ENCODE data around the gene LRRC30. TPM values are rescaled to one million over a fixed set of nuclear protein-coding genes. Genes with fewer than 3 reads are reported as not detected.

The LRRC30 gene
- total and polyA plus RNA-seq, 2 of the 4 experiments (the other 2 are of a cell fraction), result not detected

DNA sequence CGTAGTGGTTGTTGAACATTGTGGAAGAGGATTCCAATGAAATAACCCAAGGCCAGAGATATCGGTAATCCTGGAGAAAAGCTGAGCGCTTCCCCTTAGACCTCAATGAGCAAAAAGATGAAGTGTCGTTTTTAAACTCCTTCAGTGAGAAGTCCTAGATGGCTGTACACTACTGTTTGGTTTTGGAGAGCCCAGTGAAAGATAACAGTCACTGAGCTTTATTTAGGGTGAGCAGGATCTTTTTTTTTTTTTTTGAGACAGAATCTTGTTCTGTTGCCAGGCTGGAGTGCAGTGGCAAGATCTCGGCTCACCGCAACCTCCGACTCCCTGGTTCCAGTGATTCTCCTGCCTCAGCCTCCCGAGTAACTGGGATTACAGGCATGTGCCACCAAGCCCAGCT, 24.2 kb downstream of the LRRC30 start:
- Histone ChIP-seq H3K36me3 (ENCODE audit: control insufficient read depth, insufficient read depth, low read length) (no peaks in the 10 kb centered on the region), H3K4me1 (ENCODE audit: control insufficient read depth, insufficient read depth, low read length) (no peaks in the 10 kb centered on the region), H3K18ac (ENCODE audit: low read depth, low read length) (no peak overlapping the region), H3K79me1 (ENCODE audit: low read depth in 1 of 2, low read length in 2 of 2) (no peaks in the 10 kb centered on the region), H3K27me3 (ENCODE audit: control insufficient read depth, insufficient read depth, low read length) (peaks cover 2% of the 10 kb centered on the region; the same call in 1 of the 2 replicates), H4K20me1 (ENCODE audit: insufficient read depth, low read length) (no peaks in the 10 kb centered on the region), H4K8ac (ENCODE audit: low read depth in 2 of 2, low read length in 2 of 2) (no peak overlapping the region), H2BK120ac (ENCODE audit: low read depth, low read length) (no peak overlapping the region), H3K14ac (replicated peaks; ENCODE audit: low read depth, low read length) (no peak overlapping the region), H4K91ac (ENCODE audit: insufficient read depth, low read depth, low read length) (no peak overlapping the region), H3K4me3 (ENCODE audit: insufficient read depth, low read depth, low read length) (no peak overlapping the region), H2BK20ac (ENCODE audit: low read depth, low read length) (no peak overlapping the region), H4K5ac (ENCODE audit: low read depth, low read length) (no peak overlapping the region), H3K23ac (ENCODE audit: low read depth, low read length) (no peak overlapping the region), H2AK5ac (ENCODE audit: low read depth, low read length) (no peak overlapping the region), H2AK9ac (replicated peaks; ENCODE audit: low read depth, low read length, poor library complexity) (no peak overlapping the region), H3K56ac (ENCODE audit: extremely low read depth, insufficient read depth, low read length) (no peak overlapping the region), H3K9me1 (ENCODE audit: insufficient read depth, low read length) (no peaks in the 10 kb centered on the region), H2BK5ac (ENCODE audit: low read depth, low read length, poor library complexity, severe bottlenecking) (no peak overlapping the region), H3K4me2 (ENCODE audit: low read depth, low read length) (no peak overlapping the region), H3K27ac (ENCODE audit: insufficient read depth, low read length) (no peak overlapping the region), H3K9me3 (ENCODE audit: control insufficient read depth, insufficient read depth, low read length) (no peaks in the 10 kb centered on the region), H2AFZ (replicated peaks; ENCODE audit: low read length, poor library complexity) (no peak overlapping the region), H3K4ac (ENCODE audit: low read depth, low read length) (no peak overlapping the region), H2BK15ac (ENCODE audit: low read depth, low read length) (no peak overlapping the region), H3K9ac (ENCODE audit: low read depth, low read length) (no peak overlapping the region)
- WGBS, 2 experiments (ENCODE audit: extremely low coverage in 2 of 2, insufficient read length in 1 of 2), result no CpG with 5 or more reads among the region's 8 CpGs
- TF ChIP-seq, protein P1, sequence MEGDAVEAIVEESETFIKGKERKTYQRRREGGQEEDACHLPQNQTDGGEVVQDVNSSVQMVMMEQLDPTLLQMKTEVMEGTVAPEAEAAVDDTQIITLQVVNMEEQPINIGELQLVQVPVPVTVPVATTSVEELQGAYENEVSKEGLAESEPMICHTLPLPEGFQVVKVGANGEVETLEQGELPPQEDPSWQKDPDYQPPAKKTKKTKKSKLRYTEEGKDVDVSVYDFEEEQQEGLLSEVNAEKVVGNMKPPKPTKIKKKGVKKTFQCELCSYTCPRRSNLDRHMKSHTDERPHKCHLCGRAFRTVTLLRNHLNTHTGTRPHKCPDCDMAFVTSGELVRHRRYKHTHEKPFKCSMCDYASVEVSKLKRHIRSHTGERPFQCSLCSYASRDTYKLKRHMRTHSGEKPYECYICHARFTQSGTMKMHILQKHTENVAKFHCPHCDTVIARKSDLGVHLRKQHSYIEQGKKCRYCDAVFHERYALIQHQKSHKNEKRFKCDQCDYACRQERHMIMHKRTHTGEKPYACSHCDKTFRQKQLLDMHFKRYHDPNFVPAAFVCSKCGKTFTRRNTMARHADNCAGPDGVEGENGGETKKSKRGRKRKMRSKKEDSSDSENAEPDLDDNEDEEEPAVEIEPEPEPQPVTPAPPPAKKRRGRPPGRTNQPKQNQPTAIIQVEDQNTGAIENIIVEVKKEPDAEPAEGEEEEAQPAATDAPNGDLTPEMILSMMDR (conservative IDR thresholded peaks at IDR 0.05; ENCODE audit: low read depth, low read length), result no peak
- no peak for TF ChIP-seq CHD1 (IDR thresholded peaks at IDR 0.05; ENCODE audit: low read depth, low read length)
- TF ChIP-seq, protein P2, sequence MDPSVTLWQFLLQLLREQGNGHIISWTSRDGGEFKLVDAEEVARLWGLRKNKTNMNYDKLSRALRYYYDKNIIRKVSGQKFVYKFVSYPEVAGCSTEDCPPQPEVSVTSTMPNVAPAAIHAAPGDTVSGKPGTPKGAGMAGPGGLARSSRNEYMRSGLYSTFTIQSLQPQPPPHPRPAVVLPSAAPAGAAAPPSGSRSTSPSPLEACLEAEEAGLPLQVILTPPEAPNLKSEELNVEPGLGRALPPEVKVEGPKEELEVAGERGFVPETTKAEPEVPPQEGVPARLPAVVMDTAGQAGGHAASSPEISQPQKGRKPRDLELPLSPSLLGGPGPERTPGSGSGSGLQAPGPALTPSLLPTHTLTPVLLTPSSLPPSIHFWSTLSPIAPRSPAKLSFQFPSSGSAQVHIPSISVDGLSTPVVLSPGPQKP (IDR thresholded peaks at IDR 0.05; ENCODE audit: borderline replicate concordance, low read depth, low read length), result no peak
- TF ChIP-seq BHLHE40 (IDR thresholded peaks at IDR 0.05; ENCODE audit: low read depth, low read length), result no peak
- TF ChIP-seq CEBPB (IDR thresholded peaks at IDR 0.05; ENCODE audit: low read depth, low read length), result no peak
- TF ChIP-seq, protein P3, sequence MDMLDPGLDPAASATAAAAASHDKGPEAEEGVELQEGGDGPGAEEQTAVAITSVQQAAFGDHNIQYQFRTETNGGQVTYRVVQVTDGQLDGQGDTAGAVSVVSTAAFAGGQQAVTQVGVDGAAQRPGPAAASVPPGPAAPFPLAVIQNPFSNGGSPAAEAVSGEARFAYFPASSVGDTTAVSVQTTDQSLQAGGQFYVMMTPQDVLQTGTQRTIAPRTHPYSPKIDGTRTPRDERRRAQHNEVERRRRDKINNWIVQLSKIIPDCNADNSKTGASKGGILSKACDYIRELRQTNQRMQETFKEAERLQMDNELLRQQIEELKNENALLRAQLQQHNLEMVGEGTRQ (IDR thresholded peaks at IDR 0.05; ENCODE audit: low read depth, low read length), result no peak
- TF ChIP-seq RCOR1 (IDR thresholded peaks at IDR 0.05; ENCODE audit: insufficient replicate concordance, low read length), result no peak
- no peak for TF ChIP-seq NFE2L2 (IDR thresholded peaks at IDR 0.05; ENCODE audit: low read depth, low read length)
- no peak for TF ChIP-seq MAFK (IDR thresholded peaks at IDR 0.05; ENCODE audit: low read depth, low read length)
- no peak for TF ChIP-seq RFX5 (IDR thresholded peaks at IDR 0.05; ENCODE audit: low read depth, low read length)
- no peak for TF ChIP-seq SMC3 (IDR thresholded peaks at IDR 0.05; ENCODE audit: low read depth, low read length)
- TF ChIP-seq MAZ (IDR thresholded peaks at IDR 0.05; ENCODE audit: borderline replicate concordance, low read depth, low read length), result no peak
- TF ChIP-seq MXI1 (IDR thresholded peaks at IDR 0.05; ENCODE audit: borderline replicate concordance, low read depth, low read length), result no peak
- no peak for TF ChIP-seq POLR2A (IDR thresholded peaks at IDR 0.05; ENCODE audit: low read depth, low read length)
- TF ChIP-seq RAD21 (IDR thresholded peaks at IDR 0.05; ENCODE audit: low read length), result no peak
- no peak for TF ChIP-seq FOS (IDR thresholded peaks at IDR 0.05; ENCODE audit: low read depth, low read length)
- intact Hi-C loops (cut with micrococcal nuclease), result no loop called here
- ChIA-PET CTCF (interaction anchor here (0.6 kb wide), 1 partner anchor 132 kb away, joined by 5 read pairs; no protein-coding TSS in a partner anchor), POLR2A (ENCODE audit: unreplicated experiment) (no interaction called here)
- no TSS peak for BruUV-seq (replicated peaks)
- dilution Hi-C loops (cut with HindIII; ENCODE audit: low sequenced_read_pairs, unreplicated experiment), result no loop called here
- in situ Hi-C loops (cut with MboI; ENCODE audit: low sequenced_read_pairs), result no loop called here
- DNase-seq, result no peak
- ATAC-seq (ENCODE audit: low read depth), result no peak

All from IMR-90 (cell line).